ENCODE results near the gene INPP5K.
"Not testable (repeated sequence)": the region's sequence is repeated elsewhere in the genome, so short reads cannot be mapped to it uniquely, and the experiment has no call there.

The INPP5K gene

DNA sequence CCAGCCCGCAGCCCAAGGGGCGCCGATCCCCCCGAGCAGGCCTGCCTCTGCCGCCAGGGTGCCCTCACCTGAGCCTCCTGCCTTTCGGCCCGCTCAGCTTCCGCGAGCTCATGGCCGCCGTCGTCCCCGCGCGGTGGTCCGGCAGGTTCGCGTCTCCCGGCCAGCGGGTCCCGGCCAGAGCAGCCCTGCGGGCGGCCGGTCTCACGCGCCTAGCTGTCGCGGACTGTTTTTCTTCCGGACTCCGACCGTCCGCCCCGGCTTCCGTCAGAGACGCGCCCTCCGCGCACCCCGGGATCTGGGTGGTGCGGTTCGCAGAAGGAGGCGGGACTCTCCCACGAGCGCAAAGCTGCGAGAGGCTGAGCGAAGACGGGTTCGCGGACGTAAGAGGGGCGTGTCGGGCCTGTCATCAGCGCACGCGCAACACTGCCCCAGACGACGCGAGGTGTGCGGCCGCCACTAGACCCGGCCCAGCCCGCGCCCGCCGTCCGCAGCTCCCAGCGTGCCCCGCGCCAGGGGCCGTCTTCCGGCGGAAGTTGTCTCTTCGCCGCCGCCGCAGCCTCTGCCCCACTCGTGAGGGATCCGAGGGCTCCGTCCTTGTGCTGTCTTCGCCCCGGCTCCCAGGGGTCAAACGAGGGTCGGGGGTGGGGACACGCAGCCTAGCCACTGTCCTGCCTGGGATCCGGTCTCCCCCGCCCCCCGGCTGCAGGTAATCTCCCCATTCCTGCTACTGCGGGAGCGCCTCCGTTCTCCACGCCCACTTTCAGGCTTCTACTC lies at the start of gene INPP5K:
TSS of gene INPP5K (minus strand) at position 225 of the 774 bp plus-strand sequence. CDS start at position 112, 113 bp downstream.
- TF ChIP-seq, protein P1, sequence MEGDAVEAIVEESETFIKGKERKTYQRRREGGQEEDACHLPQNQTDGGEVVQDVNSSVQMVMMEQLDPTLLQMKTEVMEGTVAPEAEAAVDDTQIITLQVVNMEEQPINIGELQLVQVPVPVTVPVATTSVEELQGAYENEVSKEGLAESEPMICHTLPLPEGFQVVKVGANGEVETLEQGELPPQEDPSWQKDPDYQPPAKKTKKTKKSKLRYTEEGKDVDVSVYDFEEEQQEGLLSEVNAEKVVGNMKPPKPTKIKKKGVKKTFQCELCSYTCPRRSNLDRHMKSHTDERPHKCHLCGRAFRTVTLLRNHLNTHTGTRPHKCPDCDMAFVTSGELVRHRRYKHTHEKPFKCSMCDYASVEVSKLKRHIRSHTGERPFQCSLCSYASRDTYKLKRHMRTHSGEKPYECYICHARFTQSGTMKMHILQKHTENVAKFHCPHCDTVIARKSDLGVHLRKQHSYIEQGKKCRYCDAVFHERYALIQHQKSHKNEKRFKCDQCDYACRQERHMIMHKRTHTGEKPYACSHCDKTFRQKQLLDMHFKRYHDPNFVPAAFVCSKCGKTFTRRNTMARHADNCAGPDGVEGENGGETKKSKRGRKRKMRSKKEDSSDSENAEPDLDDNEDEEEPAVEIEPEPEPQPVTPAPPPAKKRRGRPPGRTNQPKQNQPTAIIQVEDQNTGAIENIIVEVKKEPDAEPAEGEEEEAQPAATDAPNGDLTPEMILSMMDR (IDR thresholded peaks at IDR 0.05; ENCODE audit: control insufficient read depth, insufficient read depth, low read depth, low read length, missing control alignments) = no peak
- H3K4me3 ChIP-seq (ENCODE audit: control insufficient read depth, low read depth, low read length) = peak within 1 kb of the TSS; percentile 93
- peak; percentile 94 for DNase-seq (ENCODE audit: low read depth)

DNA sequence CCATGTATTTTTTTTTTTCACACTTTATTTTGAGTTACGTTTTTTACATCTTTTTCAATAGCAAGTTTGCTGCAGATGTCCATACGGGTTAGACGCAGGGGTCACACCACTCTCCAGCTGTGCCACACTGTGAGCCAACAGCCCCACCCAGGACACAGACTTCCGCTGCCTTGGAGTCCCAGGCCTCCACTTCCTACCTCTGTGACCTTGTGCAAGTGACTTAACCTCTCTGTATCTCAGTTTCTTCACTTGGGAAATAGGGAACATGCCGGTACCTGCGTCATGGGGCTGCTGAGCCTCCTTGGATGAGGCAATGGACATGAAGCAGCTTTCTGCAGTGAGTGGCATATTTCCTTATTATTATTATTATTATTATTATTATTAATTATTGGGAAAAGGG lies 49.5 kb upstream of the INPP5K start:
- no peak overlapping the region for H3K4me3 ChIP-seq (ENCODE audit: control insufficient read depth, low read depth, low read length)
- TF ChIP-seq, protein P1 (IDR thresholded peaks at IDR 0.05; ENCODE audit: control insufficient read depth, insufficient read depth, low read depth, low read length, missing control alignments) = no peak
- DNase-seq (ENCODE audit: low read depth) = no peak

DNA sequence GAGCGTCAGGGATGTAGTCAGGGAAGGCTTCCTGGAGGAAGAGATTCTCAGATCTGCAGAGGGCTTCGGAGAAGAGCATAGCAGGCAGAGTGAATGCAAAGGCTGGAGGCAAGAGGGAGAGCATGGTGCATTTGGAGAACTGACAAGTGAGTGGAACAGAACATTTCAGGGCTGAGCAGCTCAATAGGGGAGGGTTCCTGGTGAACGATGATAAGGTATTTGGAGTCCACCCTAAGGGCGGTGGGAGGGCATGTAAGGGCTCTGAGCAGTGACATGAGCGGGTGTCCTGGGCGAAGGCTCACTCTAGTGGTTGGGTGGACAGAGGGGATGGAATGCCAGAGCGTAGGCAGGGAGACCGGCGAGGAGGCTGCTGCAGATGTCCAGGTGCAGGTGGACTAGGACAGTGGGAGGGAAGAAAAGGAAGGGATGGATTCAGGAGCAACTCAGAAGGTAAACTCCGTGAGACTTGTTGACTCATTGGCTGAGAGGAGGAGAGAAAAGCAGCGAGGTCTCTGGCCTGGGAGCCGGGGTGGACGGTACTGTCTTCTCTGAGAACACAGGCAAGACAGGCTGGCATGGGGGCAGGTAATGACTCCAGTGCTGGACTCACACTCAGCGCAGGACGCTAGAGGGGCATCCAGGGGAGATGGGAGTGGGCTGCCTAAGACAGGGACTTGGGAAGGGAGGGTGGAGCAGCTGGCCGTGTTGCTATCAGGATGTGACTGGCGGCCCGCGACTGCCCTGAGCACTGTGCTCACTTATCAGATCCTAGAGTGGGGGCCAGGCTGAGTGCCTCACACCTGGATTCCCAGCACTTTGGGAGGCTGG lies 47.6 kb upstream of the INPP5K start:
- no peak overlapping the region for H3K4me3 ChIP-seq (ENCODE audit: control insufficient read depth, low read depth, low read length)
- TF ChIP-seq, protein P1 (IDR thresholded peaks at IDR 0.05; ENCODE audit: control insufficient read depth, insufficient read depth, low read depth, low read length, missing control alignments) = no peak
- DNase-seq (ENCODE audit: low read depth) = no peak

DNA sequence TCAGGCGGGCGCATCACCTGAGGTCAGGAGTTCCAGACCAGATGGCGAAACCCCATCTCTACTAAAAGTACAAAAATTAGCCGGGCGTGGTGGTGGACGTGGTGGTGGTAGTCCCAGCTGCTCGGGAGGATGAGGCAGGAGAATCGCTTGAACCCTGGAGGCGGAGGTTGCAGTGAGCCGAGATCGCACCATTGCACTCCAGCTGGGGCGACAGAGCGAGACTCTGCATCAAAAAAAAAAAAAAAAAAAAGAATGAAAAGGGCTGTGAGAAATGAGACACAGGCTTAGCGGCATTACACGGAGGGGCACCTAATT lies 47.0 kb upstream of the INPP5K start:
- DNase-seq (ENCODE audit: low read depth); H3K4me3 ChIP-seq (ENCODE audit: control insufficient read depth, low read depth, low read length): not testable (repeated sequence)

DNA sequence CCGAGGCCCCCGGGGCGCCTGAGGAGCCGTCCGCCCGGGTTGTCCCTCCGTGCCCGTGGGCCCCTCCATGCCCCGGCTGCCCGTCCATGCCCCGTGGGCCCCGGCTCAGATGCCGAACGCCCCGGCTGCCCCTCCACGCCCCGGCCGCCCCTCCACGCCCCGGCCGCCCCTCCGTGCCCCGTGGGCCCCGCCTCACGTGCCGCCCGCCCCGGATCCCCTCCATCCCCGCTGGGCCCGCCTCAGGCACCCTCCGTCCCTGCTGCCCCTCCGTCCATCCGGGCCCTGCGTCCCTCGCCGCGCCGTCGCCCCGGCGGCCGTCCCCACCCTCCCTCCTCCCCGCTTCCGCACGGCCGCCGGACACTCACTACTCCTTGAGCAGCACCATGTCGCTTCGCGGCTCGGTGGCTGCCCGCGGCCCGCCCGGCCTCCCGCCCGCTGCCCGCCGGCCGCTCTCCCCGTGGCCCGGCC lies 45.8 kb upstream of the INPP5K start:
- TF ChIP-seq, protein P1 (IDR thresholded peaks at IDR 0.05; ENCODE audit: control insufficient read depth, insufficient read depth, low read depth, low read length, missing control alignments) = no peak

DNA sequence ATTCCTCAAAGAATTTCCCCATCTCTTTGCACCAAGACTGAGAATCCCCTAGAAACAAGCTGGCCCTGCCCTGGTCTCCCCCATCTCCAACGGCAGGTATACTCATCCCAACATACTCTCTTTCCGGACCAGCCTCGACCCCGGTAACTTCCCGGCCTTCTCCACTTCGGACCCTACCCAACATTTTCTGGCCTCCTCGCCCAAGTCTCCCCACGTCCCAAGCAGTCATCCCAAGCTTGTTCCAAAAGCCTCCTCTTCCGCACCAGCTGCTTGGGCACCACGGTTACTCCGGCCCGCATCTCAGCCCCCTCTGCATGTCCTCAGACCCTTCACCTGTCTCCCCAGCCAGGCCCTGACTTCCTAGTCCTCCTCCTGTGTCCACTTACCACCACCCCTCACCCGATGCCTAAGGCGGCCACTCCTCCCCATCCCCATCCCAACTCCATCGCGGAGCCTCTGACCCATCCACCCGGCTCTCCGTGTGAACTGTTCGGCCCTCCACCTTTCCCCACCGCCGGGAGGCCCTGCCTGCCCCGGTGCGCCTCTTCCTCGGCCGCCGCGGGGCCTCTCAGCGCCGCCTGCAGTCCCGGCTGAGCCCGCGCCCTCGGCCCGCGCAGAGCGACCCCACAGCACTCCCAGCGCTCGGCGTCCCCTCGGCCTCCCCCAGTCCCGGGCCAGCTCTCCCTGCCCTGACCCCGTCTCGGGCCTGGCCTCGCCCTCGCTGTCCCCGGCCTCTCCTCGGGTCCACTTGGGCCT lies 45.2 kb upstream of the INPP5K start:
- no peak for DNase-seq (ENCODE audit: low read depth)
- TF ChIP-seq, protein P1 (IDR thresholded peaks at IDR 0.05; ENCODE audit: control insufficient read depth, insufficient read depth, low read depth, low read length, missing control alignments) = peak; percentile 8
- peak overlapping the region; percentile 61 for H3K4me3 ChIP-seq (ENCODE audit: control insufficient read depth, low read depth, low read length)

More for the DNA sequence above, 45.8 kb upstream of the INPP5K start:
- no peak for DNase-seq (ENCODE audit: low read depth)
- H3K4me3 ChIP-seq (ENCODE audit: control insufficient read depth, low read depth, low read length) = peak overlapping the region; percentile 61
